GM12874 (cell line): ENCODE results near the gene KL.

ENCODE experiments used
- CTCF ChIP-seq: IDR thresholded peaks from 2 replicates; pipeline ENCODE4 v1.5.1; 2011; ENCODE audit warnings: low read depth, mild to moderate bottlenecking, control low read depth, low read length, moderate library complexity; ENCODE audit not compliant: insufficient read depth

KL gene

GRCh38 chr13:32989290-32989667 lies 26.9 kb upstream of the KL start:
- no peak for TF ChIP-seq CTCF

GRCh38 chr13:32989942-32990341 lies 26.3 kb upstream of the KL start:
- no peak for TF ChIP-seq CTCF

DNA sequence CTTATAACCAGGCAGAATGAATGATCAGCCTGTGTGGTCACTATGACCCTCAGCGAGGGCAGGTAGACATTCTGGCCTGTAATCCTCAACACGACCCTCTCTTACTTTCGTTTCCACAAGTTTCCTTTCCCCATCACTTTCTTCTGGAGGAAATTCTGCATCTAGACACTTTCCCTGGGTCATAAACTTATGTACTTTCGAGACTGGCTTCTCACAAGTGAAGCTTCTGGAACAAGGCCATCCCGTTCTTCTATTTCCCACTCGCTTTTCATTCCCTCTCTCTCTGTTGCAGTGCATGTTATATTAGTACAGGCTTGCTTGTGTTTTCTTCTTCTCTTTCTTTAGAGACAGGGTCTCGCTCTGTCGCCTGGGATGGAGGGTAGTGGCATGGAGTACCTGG lies 23.1 kb upstream of the KL start:
- no peak for TF ChIP-seq CTCF

DNA sequence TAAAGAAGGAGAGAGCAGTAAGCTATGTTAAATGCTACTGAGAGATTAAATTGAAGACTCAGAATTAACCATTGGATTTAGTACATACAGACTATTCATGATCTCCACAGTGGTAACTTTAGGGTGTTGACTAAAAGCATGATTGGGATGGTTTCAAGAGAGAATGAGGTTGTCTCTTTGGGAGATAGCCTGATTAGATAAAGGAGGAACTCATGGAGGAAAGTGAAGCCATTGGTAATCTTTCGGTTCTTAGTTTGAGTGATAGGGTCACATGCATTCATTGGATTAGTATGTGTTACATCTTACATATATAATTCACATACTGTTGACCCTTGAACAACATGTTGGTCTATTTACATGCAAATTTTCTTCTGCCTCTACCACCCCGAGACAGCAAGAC lies 18.8 kb upstream of the KL start:
- TF ChIP-seq CTCF: no peak

DNA sequence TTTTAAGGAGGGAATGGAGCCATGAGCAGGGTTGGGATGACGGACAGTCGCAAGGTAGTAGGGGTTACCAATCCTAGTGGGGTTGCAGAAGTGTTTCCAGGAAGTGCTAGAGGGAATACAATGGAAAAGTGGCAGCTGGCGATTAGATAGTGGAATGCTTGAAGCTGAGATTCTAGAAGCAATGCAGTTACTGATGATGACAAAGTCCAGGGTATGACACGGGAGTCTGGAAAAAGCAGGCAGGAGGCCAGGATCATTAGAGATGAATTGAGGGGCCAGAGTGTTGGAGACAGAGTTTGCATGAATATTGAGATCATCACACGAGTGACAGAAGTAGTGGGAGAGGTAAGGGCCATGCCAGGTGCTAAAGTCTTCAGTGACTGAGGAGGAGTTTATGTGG lies 17.3 kb upstream of the KL start:
- no peak for TF ChIP-seq CTCF

GRCh38 chr13:33000365-33000764 lies 15.9 kb upstream of the KL start:
- no peak for TF ChIP-seq CTCF

DNA sequence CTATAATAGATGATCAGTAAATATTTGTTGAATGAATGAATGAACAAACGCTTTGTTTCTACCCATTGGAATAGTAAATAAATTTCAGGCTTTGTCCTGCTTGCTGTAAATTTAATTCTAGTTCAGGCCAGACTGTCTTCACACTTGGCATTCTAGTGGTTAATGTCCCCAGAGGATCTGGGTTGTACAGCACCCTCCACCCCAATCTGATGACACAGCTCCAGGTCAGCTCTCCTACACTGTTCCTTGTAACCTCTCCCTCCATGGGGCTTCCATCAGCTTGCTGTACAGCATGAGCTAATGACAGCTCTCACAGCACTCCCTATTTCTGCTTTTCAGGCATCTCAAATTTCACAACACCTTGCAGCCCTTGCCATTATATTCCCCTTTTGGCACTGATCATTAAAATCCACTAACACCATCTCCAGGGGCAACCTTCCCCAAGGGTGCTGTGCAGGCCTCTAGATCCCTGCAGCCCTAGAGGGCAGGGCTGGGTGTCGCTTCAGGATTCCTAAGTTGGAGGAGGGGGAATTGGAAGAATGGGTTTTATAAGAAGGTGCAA lies 12.7 kb upstream of the KL start:
- TF ChIP-seq CTCF: no peak

DNA sequence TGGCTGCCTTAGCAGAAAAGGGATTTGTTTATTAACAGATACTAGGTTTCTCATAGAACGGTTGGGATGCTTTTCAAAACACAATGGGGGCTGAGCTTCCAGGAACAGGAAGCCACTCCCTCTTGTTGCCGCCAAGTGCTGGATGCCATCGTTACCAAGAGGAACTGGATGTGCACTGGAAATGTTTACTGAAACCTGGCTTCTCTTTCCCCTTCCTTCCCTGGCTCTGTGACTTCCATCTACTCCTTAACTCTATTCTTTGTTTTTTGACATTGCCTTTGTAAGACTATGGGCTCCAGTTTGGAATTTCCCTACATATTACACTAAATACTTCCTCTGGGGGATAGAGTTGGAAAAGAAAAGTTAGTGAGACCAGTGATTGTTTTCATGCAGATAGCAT lies 11.7 kb upstream of the KL start:
- TF ChIP-seq CTCF: no peak
